Stimulated activated naive B cell treated with anti-CD40 and anti-IgM and Interleukin-4, amounts not matched to agents 10 μg/mL and 1 μg/mL and 100 μg/mL, for 72 hours (primary cell): ENCODE results near the gene RBM20.

Source experiments
- ATAC-seq, 2 donors: fragments of 150-1000 bp; cut with Tn5 transposase; replicated peaks; 2 replicates each; pipeline ENCODE4 v1.10.0; 2021; ENCODE audit warnings: moderate library complexity in 1 of 2
- DNase-seq: peaks from one replicate; pipeline ENCODE4 v3.0.0; 2021
- H3K27ac Mint-ChIP-seq: one replicate; pipeline ENCODE4 v1.8.0; 2022; ENCODE audit warnings: mild to moderate bottlenecking, mixed read lengths
- H3K27me3 Mint-ChIP-seq, 2 donors: one replicate each; pipeline ENCODE4 v1.8.0; 2022; ENCODE audit warnings: mixed read lengths in 2 of 2
- H3K36me3 Mint-ChIP-seq, 2 donors: one replicate each; pipeline ENCODE4 v1.8.0; 2022; ENCODE audit warnings: mixed read lengths in 2 of 2, mild to moderate bottlenecking in 1 of 2
- H3K4me1 Mint-ChIP-seq, 2 donors: one replicate each; pipeline ENCODE4 v1.8.0; 2022; ENCODE audit warnings: mixed read lengths in 2 of 2, mild to moderate bottlenecking in 1 of 2
- H3K4me3 Mint-ChIP-seq, 2 donors: one replicate each; pipeline ENCODE4 v1.8.0; 2022; ENCODE audit warnings: mild to moderate bottlenecking in 2 of 2, mixed read lengths in 2 of 2, moderate library complexity in 1 of 2
- H3K9me3 Mint-ChIP-seq, 2 donors: one replicate each; pipeline ENCODE4 v1.8.0; 2022; ENCODE audit warnings: mixed read lengths in 2 of 2, mild to moderate bottlenecking in 1 of 2

RBM20 gene

GRCh38 chr10:110808615-110809014 lies 164.5 kb downstream of the RBM20 start:
- no peak for ATAC-seq
- no peak overlapping the region for H3K4me3 Mint-ChIP-seq
- peaks cover 17 to 20% of the 10 kb centered on the region in 2 donors for H3K4me1 Mint-ChIP-seq
- no peak overlapping the region for H3K27ac Mint-ChIP-seq
- no peak for DNase-seq
- H3K9me3 Mint-ChIP-seq: no peaks in the 10 kb centered on the region
- no peaks in the 10 kb centered on the region for H3K27me3 Mint-ChIP-seq
- no peaks in the 10 kb centered on the region for H3K36me3 Mint-ChIP-seq

- H3K36me3 Mint-ChIP-seq: no peaks in the 10 kb centered on the region
- no peak overlapping the region for H3K27ac Mint-ChIP-seq
- ATAC-seq: no peak
These were observed 166.5 kb downstream of the RBM20 start for GRCh38 chr10:110810625-110811024.

GRCh38 chr10:110811791-110812581 lies 167.8 kb downstream of the RBM20 start:
- Mint-ChIP-seq H3K27ac (no peak overlapping the region), H3K27me3 (no peaks in the 10 kb centered on the region), H3K4me1 (peaks cover 29 to 32% of the 10 kb centered on the region in 2 donors), H3K4me3 (no peak overlapping the region), H3K36me3 (no peaks in the 10 kb centered on the region), H3K9me3 (no peaks in the 10 kb centered on the region)
- DNase-seq (no peak), ATAC-seq (no peak)

More at GRCh38 chr10:110810625-110811024, 166.5 kb downstream of the RBM20 start:
- H3K27me3 Mint-ChIP-seq: no peaks in the 10 kb centered on the region
- DNase-seq: no peak
- no peaks in the 10 kb centered on the region for H3K9me3 Mint-ChIP-seq
- H3K4me3 Mint-ChIP-seq: no peak overlapping the region
- peaks cover 17 to 19% of the 10 kb centered on the region in 2 donors for H3K4me1 Mint-ChIP-seq

- ATAC-seq: no peak
- Mint-ChIP-seq H3K4me1 (peaks cover 32 to 35% of the 10 kb centered on the region in 2 donors), H3K4me3 (no peak overlapping the region), H3K9me3 (no peaks in the 10 kb centered on the region), H3K36me3 (no peaks in the 10 kb centered on the region), H3K27ac (no peak overlapping the region), H3K27me3 (no peaks in the 10 kb centered on the region)
- DNase-seq: no peak
These were observed 168.4 kb downstream of the RBM20 start for GRCh38 chr10:110812583-110812982.

GRCh38 chr10:110813743-110814472 lies 169.8 kb downstream of the RBM20 start:
- H3K4me1 Mint-ChIP-seq: peaks cover 37 to 42% of the 10 kb centered on the region in 2 donors

GRCh38 chr10:110815354-110816004 lies 171.3 kb downstream of the RBM20 start:
- H3K4me3 Mint-ChIP-seq: peak overlapping the region in 1 of 2 donors; percentile 47
- H3K36me3 Mint-ChIP-seq: no peaks in the 10 kb centered on the region
- H3K9me3 Mint-ChIP-seq: no peaks in the 10 kb centered on the region
- H3K27ac Mint-ChIP-seq: peak overlapping the region; percentile 52
- ATAC-seq: peak; percentile 88 to 93
- peaks cover 36 to 37% of the 10 kb centered on the region in 2 donors for H3K4me1 Mint-ChIP-seq
- H3K27me3 Mint-ChIP-seq: no peaks in the 10 kb centered on the region
- DNase-seq: peak; percentile 43

More at GRCh38 chr10:110813743-110814472, 169.8 kb downstream of the RBM20 start:
- Mint-ChIP-seq H3K27ac (no peak overlapping the region), H3K4me3 (no peak overlapping the region), H3K27me3 (no peaks in the 10 kb centered on the region), H3K9me3 (no peaks in the 10 kb centered on the region), H3K36me3 (no peaks in the 10 kb centered on the region)
- no peak for ATAC-seq
- DNase-seq: no peak

- Mint-ChIP-seq H3K4me1 (peaks cover 43 to 52% of the 10 kb centered on the region in 2 donors), H3K4me3 (no peak overlapping the region), H3K36me3 (no peaks in the 10 kb centered on the region), H3K27me3 (no peaks in the 10 kb centered on the region), H3K9me3 (no peaks in the 10 kb centered on the region), H3K27ac (peak overlapping the region; percentile 4)
- DNase-seq (no peak), ATAC-seq (peak; percentile 66 to 70)
These were observed 173.5 kb downstream of the RBM20 start for GRCh38 chr10:110817614-110818013.

- H3K27me3 Mint-ChIP-seq: no peaks in the 10 kb centered on the region
- H3K36me3 Mint-ChIP-seq: no peaks in the 10 kb centered on the region
- peaks cover 47 to 61% of the 10 kb centered on the region in 2 donors for H3K4me1 Mint-ChIP-seq
- H3K9me3 Mint-ChIP-seq: no peaks in the 10 kb centered on the region
- DNase-seq: no peak
- ATAC-seq: no peak
- H3K4me3 Mint-ChIP-seq: no peak overlapping the region
- H3K27ac Mint-ChIP-seq: no peak overlapping the region
These were observed 174.4 kb downstream of the RBM20 start for GRCh38 chr10:110818311-110819256.

- no peak for ATAC-seq
- H3K4me1 Mint-ChIP-seq: peaks cover 45 to 70% of the 10 kb centered on the region in 2 donors
- H3K36me3 Mint-ChIP-seq: no peaks in the 10 kb centered on the region
- no peak overlapping the region for H3K4me3 Mint-ChIP-seq
- H3K9me3 Mint-ChIP-seq: no peaks in the 10 kb centered on the region
- H3K27ac Mint-ChIP-seq: no peak overlapping the region
- no peak for DNase-seq
- H3K27me3 Mint-ChIP-seq: no peaks in the 10 kb centered on the region
These were observed 176.2 kb downstream of the RBM20 start for GRCh38 chr10:110820321-110820814.

GRCh38 chr10:110821508-110821907 lies 177.4 kb downstream of the RBM20 start:
- DNase-seq: no peak
- no peak for ATAC-seq
- no peak overlapping the region for H3K27ac Mint-ChIP-seq
- H3K27me3 Mint-ChIP-seq: no peaks in the 10 kb centered on the region
- H3K9me3 Mint-ChIP-seq: no peaks in the 10 kb centered on the region
- no peaks in the 10 kb centered on the region for H3K36me3 Mint-ChIP-seq
- no peak overlapping the region for H3K4me3 Mint-ChIP-seq
- peaks cover 36 to 59% of the 10 kb centered on the region in 2 donors for H3K4me1 Mint-ChIP-seq

GRCh38 chr10:110822035-110822711 lies 178.0 kb downstream of the RBM20 start:
- ATAC-seq (no peak), DNase-seq (no peak)
- no peaks in the 10 kb centered on the region for H3K9me3 Mint-ChIP-seq
- peaks cover 29 to 52% of the 10 kb centered on the region in 2 donors for H3K4me1 Mint-ChIP-seq
- H3K27me3 Mint-ChIP-seq: no peaks in the 10 kb centered on the region
- H3K4me3 Mint-ChIP-seq: no peak overlapping the region
- no peak overlapping the region for H3K27ac Mint-ChIP-seq
- H3K36me3 Mint-ChIP-seq: no peaks in the 10 kb centered on the region

GRCh38 chr10:110822712-110823311 lies 178.7 kb downstream of the RBM20 start:
- Mint-ChIP-seq H3K27ac (no peak overlapping the region), H3K4me3 (no peak overlapping the region), H3K27me3 (no peaks in the 10 kb centered on the region), H3K4me1 (peaks cover 24 to 46% of the 10 kb centered on the region in 2 donors), H3K36me3 (no peaks in the 10 kb centered on the region), H3K9me3 (no peaks in the 10 kb centered on the region)
- DNase-seq: no peak
- ATAC-seq: no peak

- peak overlapping the region; percentile 69 for H3K27ac Mint-ChIP-seq
- no peaks in the 10 kb centered on the region for H3K36me3 Mint-ChIP-seq
These were observed 180.0 kb downstream of the RBM20 start for GRCh38 chr10:110824152-110824441.

More at GRCh38 chr10:110824152-110824441, 180.0 kb downstream of the RBM20 start:
- ATAC-seq (no peak), DNase-seq (no peak)
- Mint-ChIP-seq H3K4me1 (peaks cover 22 to 47% of the 10 kb centered on the region in 2 donors), H3K9me3 (no peaks in the 10 kb centered on the region), H3K4me3 (no peak overlapping the region), H3K27me3 (no peaks in the 10 kb centered on the region)
